Measurements from ENCODE around the gene CARD8. TPM values are rescaled to one million over a fixed set of nuclear protein-coding genes. Genes with fewer than 3 reads are reported as not detected.
A peak's percentile ranks its signal among the peaks of the same experiment; 100 is the strongest.
"Not testable (repeated sequence)": the region's sequence is repeated elsewhere in the genome, so short reads cannot be mapped to it uniquely, and the experiment has no call there.

Gene CARD8
- polyA plus RNA-seq, 3 donors: 55.4 to 66.5 (median 56.3) TPM

DNA sequence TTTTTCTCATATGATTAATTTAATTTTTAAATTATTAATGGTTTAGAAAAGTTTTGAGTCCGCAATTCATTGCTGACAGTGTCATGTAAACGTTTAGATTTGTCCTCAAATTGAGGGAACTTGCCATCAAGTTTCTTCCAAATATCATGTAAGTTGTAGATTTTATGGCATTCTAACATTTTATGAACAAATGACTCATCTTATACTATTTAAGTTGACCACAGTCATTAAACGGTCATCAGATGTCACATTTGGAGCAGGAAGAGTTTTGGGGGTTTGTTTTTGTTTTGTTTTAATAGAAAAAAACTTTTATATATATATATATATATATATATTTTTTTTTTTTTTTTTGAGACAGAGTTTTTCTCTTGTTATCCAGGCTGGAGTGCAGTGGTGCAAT lies 18.5 kb upstream of the CARD8 start:
- no peak for DNase-seq (ENCODE audit: extremely low read depth in 1 of 11, low read depth in 9 of 11, low spot score in 4 of 11)

DNA sequence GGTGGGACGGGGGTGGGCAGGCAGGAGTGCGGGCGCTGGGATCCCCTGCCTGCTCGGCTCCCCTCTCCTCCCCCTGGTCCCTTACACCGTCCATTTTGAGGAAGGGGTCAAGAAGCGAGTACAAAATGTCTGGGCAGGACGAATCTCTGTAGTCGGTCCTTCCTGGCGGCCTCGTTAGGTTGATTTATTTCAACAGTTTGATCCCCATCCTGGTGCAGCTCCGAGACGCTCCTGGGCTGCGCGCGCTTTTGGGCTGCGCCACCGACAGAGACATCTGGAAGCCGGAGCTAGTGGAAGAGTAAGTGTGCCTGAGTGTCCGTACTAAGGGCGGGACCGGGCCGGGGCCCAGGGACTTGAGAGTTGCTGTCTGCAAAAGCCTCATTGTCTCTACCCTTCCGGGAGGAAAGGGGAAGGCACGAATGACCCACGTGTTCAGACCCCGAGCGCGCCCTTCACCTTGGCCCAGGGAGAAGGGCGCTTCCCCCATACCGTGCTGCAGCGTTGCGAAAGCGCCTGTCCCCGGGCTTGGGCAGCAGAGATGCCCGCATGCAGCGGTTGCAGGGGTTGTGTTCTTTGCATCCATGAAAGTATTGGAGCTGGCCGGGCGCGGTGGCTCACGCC lies 15.9 kb upstream of the CARD8 start:
- peak in 9 of 11 donors; percentile 37 to 69 (median 52) for DNase-seq (ENCODE audit: extremely low read depth in 1 of 11, low read depth in 9 of 11, low spot score in 4 of 11)

DNA sequence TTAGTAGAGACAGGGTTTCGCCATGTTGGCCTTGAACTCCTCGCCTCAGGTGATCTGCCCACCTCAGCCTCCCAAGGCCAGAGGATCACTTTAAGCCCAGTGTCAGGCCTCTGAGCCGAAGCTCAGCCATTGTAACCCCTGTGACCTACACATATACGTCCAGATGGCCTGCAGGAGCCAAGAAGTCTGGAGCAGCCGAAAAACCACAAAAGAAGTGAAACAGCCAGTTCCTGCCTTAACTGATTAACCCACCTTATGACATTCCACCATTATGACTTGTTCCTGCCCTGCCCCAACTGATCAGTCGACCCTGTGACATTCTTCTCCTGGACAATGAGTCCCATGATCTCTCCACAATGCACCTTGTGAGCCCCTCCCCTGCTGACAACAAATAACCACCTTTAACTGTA lies 13.9 kb upstream of the CARD8 start:
- DNase-seq (ENCODE audit: extremely low read depth in 1 of 11, low read depth in 9 of 11, low spot score in 4 of 11): not testable (repeated sequence)

GRCh38 chr19:48265326-48265725 lies 9.6 kb upstream of the CARD8 start:
- DNase-seq (ENCODE audit: extremely low read depth in 1 of 11, low read depth in 9 of 11, low spot score in 4 of 11): not testable (repeated sequence)

- not testable (repeated sequence) for DNase-seq (ENCODE audit: extremely low read depth in 1 of 11, low read depth in 9 of 11, low spot score in 4 of 11)
Observed at GRCh38 chr19:48260359-48260714, 4.6 kb upstream of the CARD8 start.

GRCh38 chr19:48258992-48259391 lies 3.3 kb upstream of the CARD8 start:
- not testable (repeated sequence) for DNase-seq (ENCODE audit: extremely low read depth in 1 of 11, low read depth in 9 of 11, low spot score in 4 of 11)

DNA sequence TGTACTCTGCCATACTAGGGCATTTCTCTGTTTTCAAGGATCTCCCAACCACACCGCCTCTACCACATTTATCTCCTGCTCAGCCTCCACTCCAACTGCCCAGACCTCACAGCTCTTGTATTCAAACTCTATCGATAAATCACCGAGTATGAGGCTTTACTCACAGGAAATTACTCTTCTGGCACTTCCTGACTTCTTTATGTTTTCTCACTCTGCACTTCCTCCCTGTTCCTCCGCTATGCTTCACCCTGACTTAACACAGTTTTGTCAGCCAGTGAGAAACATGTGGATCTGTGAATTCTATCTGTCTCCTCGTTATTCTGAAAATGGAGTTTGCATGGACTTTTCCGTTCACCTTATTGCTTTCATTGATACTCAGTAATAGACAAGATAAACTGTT lies 2.6 kb upstream of the CARD8 start:
- DNase-seq (ENCODE audit: extremely low read depth in 1 of 11, low read depth in 9 of 11, low spot score in 4 of 11): no peak

GRCh38 chr19:48254529-48254970 lies 1.2 kb downstream of the CARD8 start:
- DNase-seq (ENCODE audit: extremely low read depth in 1 of 11, low read depth in 9 of 11, low spot score in 4 of 11): no peak

DNA sequence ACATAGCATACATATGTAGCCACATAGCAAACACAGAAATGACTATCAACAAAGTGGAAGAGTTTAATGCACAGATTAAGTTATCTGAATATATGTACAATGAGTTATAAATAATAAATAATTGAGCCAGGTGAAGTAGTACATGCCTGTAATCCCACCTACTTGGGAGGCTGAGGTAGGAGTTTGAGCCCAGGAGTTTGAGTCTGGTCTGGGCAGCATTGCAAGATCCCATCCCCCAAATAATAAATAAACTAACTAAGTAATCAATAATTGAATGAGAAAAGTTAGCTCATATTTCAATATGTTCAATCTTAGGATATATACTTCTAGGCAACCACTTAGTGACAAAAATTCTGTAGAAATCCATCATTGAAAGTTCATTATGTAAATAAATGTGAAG lies 1.7 kb downstream of the CARD8 start:
- no peak for DNase-seq (ENCODE audit: extremely low read depth in 1 of 11, low read depth in 9 of 11, low spot score in 4 of 11)

GRCh38 chr19:48252609-48253008 lies 3.1 kb downstream of the CARD8 start:
- no peak for DNase-seq (ENCODE audit: extremely low read depth in 1 of 11, low read depth in 9 of 11, low spot score in 4 of 11)

GRCh38 chr19:48250290-48251025 lies 5.3 kb downstream of the CARD8 start:
- no peak for DNase-seq (ENCODE audit: extremely low read depth in 1 of 11, low read depth in 9 of 11, low spot score in 4 of 11)

GRCh38 chr19:48249502-48250014 lies 6.2 kb downstream of the CARD8 start:
- DNase-seq (ENCODE audit: extremely low read depth in 1 of 11, low read depth in 9 of 11, low spot score in 4 of 11): no peak

DNA sequence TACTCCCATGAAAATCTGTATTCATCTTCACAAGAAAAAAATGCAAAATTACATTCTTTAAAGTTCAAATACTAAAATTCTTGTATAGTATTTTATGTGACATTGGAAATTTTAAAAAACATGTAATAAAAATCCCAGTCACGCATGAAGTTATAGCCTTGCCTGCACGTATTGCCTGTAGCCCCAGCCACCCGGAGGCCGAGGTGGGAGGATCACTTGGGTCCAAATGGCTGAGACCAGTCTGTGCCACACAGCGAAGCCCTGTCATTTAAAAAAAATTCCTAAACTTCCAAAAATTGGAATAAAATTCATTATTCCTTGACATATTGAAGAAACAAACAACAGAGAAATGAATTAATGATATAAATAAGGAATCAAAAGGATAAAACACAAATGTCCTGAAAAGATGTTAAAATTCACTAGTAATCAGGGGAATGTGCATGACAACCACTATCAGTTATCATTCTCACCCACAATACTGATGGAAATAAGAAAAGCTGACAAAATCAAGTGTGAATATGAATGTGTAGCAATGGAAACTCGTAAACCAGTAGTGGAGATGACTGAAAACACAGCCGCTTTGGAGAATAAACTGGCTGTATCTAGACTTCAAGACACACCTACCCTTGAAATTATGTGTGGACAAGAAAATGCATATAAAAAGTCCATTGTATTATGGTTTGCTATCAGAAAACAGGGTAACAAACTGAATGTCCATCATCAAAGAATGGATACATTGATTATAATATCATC lies 7.5 kb downstream of the CARD8 start:
- DNase-seq (ENCODE audit: extremely low read depth in 1 of 11, low read depth in 9 of 11, low spot score in 4 of 11): no peak

- DNase-seq (ENCODE audit: extremely low read depth in 1 of 11, low read depth in 9 of 11, low spot score in 4 of 11): no peak
Observed at GRCh38 chr19:48247212-48247611, 8.5 kb downstream of the CARD8 start.

DNA sequence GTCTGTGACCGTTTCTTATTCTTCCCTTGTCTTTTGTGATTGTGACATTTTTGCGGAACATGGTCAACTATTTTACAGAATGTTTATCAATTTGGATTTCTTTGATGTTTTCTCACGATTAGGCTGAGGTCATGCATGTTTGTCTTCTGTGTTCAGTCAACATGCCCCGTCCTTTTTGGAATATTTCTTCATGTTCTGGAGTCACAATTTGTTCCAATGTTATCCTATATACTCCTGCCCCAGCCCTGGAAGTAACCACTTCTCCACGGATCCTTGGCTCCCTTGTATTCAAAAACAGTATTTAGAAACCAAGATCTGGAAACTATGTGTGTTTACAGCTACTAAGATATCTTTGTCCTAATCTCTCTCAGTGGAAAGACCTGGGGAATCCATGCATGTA lies 9.6 kb downstream of the CARD8 start:
- DNase-seq (ENCODE audit: extremely low read depth in 1 of 11, low read depth in 9 of 11, low spot score in 4 of 11): no peak

DNA sequence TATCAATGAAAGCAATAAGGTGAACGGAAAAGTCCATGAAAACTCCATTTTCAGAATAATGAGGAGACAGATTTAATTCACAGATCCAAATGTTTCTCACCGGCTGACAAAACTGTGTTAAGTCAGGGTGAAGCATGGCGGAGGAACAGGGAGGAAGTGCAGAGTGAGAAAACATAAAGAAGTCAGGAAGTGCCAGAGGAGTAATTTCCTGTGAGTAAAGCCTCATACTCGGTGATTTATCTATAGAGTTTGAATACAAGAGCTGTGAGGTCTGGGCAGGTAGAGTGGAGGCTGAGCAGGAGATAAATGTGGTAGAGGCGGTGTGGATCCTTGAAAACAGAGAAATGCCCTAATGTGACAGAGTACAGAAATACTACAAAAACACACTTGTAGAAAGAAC lies 11.4 kb downstream of the CARD8 start:
- DNase-seq (ENCODE audit: extremely low read depth in 1 of 11, low read depth in 9 of 11, low spot score in 4 of 11): no peak

GRCh38 chr19:48241771-48242170 lies 13.9 kb downstream of the CARD8 start:
- DNase-seq (ENCODE audit: extremely low read depth in 1 of 11, low read depth in 9 of 11, low spot score in 4 of 11): not testable (repeated sequence)

GRCh38 chr19:48239582-48240141 lies 16.1 kb downstream of the CARD8 start:
- no peak for DNase-seq (ENCODE audit: extremely low read depth in 1 of 11, low read depth in 9 of 11, low spot score in 4 of 11)

DNA sequence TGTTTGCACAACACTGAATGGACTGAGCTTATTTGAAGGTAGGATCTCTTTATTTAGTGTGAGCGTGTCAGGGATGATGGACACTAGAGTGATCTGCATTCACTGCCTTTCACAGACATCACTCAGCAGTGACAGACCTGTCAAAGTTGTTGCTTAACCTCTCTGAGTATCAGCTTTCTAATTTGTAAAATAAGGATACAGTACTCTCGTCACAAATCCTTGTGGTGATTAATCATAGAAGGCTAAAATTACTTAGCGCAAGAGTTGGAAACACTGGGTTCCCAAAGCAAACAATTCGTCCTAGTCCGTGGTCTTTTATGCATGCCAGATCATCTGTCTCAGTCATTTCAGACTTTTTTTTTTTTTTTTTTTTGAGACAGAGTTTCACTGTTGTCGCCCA lies 16.6 kb downstream of the CARD8 start:
- no peak for DNase-seq (ENCODE audit: extremely low read depth in 1 of 11, low read depth in 9 of 11, low spot score in 4 of 11)

DNA sequence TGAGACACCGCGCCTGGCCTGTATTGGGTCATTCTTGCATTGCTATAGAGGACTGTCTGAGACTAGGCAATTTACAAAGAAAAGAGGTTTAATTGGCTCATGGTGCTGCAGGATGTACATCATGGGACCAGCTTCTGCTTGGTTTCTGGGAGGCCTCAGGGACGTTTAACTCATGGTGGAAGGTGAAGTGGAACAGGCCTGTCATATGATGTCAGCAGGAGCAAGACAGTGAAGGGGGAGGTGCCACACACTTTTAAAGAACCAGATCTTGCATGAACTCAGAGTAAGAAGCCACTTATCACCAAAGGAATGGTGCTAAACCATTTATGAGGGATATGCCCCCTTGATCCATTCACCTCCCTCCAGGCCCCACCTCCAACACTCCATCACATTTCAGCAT lies 18.7 kb downstream of the CARD8 start:
- DNase-seq (ENCODE audit: extremely low read depth in 1 of 11, low read depth in 9 of 11, low spot score in 4 of 11): no peak

Data from renal cortex interstitium (tissue), 11 donors.